Upper lobe of right lung (tissue), 1 donor: ENCODE data around the gene ANXA2. TPM values are rescaled to one million over a fixed set of nuclear protein-coding genes. Genes with fewer than 3 reads are reported as not detected.

Experiments used
- total RNA-seq: library from RNA; stranded (reverse); fragmentation: NEBNext Ultra II Directional; extraction: Animal tissue kit (Norgen Biotek cat#: 25700); gene quantifications from one replicate; pipeline ENCODE4 v1.2.1, GENCODE V29; 2021
- donor health status: DM: no; HTN: yes; CAD: no; lungs with severe emphysema.

ANXA2 gene
- total RNA-seq, 1 donor from 2014 or later = 818 TPM

Other genes with a start within 250 kb of the ANXA2 start
- 49.9 TPM for gene ICE2, start 81.2 kb upstream of the ANXA2 start, total RNA-seq